Dendritic cell treated with granulocyte-macrophage colony-stimulating factor and Interleukin-4, amounts not matched to agents 40 ng/mL and 50 ng/mL, for 4 days (primary cell): ENCODE measurements around the gene SH2D1B.

ENCODE experiments used
- H3K27ac Mint-ChIP-seq: one replicate; pipeline ENCODE4 v1.8.0; 2022; ENCODE audit warnings: mild to moderate bottlenecking, mixed read lengths
- H3K27me3 Mint-ChIP-seq: one replicate; pipeline ENCODE4 v1.8.0; 2022; ENCODE audit warnings: mild to moderate bottlenecking, mixed read lengths
- H3K36me3 Mint-ChIP-seq: one replicate; pipeline ENCODE4 v1.8.0; 2022; ENCODE audit warnings: low read depth, mixed read lengths
- H3K4me1 Mint-ChIP-seq: one replicate; pipeline ENCODE4 v1.8.0; 2022; ENCODE audit warnings: low read depth, mixed read lengths
- H3K4me3 Mint-ChIP-seq: one replicate; pipeline ENCODE4 v1.8.0; 2022; ENCODE audit warnings: mild to moderate bottlenecking, moderate library complexity, mixed read lengths
- H3K9me3 Mint-ChIP-seq: one replicate; pipeline ENCODE4 v1.8.0; 2022; ENCODE audit warnings: mixed read lengths
- intact Hi-C: fragments of 100-400 bp; cut with micrococcal nuclease; formaldehyde crosslinking; loops from one replicate; pipeline ENCODE4 v1.15.0; 2022

The SH2D1B gene

DNA sequence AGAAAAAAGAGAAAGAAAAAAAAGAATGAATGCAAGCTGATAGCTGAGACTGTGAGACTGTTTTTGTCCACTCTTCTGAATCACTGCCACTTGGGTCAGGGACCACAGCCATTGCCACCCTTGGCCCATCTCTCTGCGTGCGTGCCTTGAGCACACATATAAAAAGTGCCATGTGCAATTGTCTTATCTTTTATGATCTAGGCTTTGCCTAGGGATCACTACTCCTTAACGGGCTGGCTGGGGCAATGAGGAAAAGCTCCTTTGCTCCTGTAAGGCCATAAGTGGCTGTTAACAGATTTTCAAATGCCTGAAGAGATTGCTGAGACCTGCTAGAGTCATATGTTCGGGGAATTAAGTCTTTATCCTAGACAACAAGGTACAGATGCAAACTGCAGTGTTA lies 43.5 kb downstream of the SH2D1B start:
- no peaks in the 10 kb centered on the region for H3K9me3 Mint-ChIP-seq
- H3K27me3 Mint-ChIP-seq, result peaks cover 3% of the 10 kb centered on the region
- H3K4me3 Mint-ChIP-seq, result no peak overlapping the region
- no peaks in the 10 kb centered on the region for H3K36me3 Mint-ChIP-seq
- intact Hi-C loops, result no loop called here
- H3K27ac Mint-ChIP-seq, result no peak overlapping the region
- H3K4me1 Mint-ChIP-seq, result no peaks in the 10 kb centered on the region

DNA sequence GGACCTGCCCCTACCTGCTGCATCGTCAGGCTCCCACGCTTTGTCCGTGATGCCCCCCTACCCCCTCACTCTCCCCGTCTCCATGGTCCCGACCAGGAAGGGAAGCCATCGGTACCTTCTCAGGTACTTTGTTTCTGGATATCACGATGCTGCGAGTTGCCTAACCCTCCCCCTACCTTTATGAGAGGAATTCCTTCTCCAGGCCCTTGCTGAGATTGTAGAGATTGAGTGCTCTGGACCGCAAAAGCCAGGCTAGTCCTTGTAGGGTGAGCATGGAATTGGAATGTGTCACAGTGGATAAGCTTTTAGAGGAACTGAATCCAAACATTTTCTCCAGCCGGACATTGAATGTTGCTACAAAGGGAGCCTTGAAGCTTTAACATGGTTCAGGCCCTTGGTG lies 44.2 kb downstream of the SH2D1B start:
- H3K27me3 Mint-ChIP-seq, result peaks cover 3% of the 10 kb centered on the region
- H3K9me3 Mint-ChIP-seq, result no peaks in the 10 kb centered on the region
- no peaks in the 10 kb centered on the region for H3K36me3 Mint-ChIP-seq
- no peak overlapping the region for H3K27ac Mint-ChIP-seq
- intact Hi-C loops, result no loop called here
- no peak overlapping the region for H3K4me3 Mint-ChIP-seq
- H3K4me1 Mint-ChIP-seq, result no peaks in the 10 kb centered on the region

DNA sequence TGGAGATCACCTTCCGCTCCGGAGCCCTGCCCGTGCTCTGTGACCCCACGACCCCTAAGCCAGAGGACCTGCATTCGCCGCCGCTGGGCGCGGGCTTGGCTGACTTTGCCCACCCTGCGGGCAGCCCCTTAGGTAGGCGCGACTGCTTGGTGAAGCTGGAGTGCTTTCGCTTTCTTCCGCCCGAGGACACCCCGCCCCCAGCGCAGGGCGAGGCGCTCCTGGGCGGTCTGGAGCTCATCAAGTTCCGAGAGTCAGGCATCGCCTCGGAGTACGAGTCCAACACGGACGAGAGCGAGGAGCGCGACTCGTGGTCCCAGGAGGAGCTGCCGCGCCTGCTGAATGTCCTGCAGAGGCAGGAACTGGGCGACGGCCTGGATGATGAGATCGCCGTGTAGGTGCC lies 44.9 kb downstream of the SH2D1B start:
- intact Hi-C loops, result no loop called here
- no peaks in the 10 kb centered on the region for H3K9me3 Mint-ChIP-seq
- H3K4me3 Mint-ChIP-seq, result no peak overlapping the region
- no peaks in the 10 kb centered on the region for H3K4me1 Mint-ChIP-seq
- H3K27me3 Mint-ChIP-seq, result peaks cover 3% of the 10 kb centered on the region
- H3K27ac Mint-ChIP-seq, result no peak overlapping the region
- H3K36me3 Mint-ChIP-seq, result no peaks in the 10 kb centered on the region

DNA sequence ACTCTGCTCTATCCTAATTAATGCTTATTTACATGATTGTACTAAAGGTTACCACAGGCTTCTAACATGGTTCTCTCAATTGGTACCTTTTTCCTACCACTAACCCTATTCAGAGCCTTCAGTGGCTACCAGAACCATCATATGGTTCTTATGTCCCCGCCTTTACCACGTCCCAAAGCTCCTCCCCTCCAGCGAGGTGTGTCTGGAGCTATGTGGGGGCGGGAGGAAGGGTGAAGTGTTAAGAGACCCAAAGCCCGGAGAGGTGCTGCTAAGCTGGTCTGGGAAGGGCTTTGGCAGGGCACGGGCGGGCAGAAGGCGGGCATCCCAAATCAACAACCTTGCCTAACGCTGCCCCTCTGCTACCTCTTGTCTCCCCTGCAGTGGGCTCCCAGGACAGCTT lies 45.3 kb downstream of the SH2D1B start:
- peaks cover 3% of the 10 kb centered on the region for H3K27me3 Mint-ChIP-seq
- no peak overlapping the region for H3K27ac Mint-ChIP-seq
- intact Hi-C loops, result no loop called here
- no peak overlapping the region for H3K4me3 Mint-ChIP-seq
- H3K9me3 Mint-ChIP-seq, result no peaks in the 10 kb centered on the region
- no peaks in the 10 kb centered on the region for H3K36me3 Mint-ChIP-seq
- no peaks in the 10 kb centered on the region for H3K4me1 Mint-ChIP-seq

DNA sequence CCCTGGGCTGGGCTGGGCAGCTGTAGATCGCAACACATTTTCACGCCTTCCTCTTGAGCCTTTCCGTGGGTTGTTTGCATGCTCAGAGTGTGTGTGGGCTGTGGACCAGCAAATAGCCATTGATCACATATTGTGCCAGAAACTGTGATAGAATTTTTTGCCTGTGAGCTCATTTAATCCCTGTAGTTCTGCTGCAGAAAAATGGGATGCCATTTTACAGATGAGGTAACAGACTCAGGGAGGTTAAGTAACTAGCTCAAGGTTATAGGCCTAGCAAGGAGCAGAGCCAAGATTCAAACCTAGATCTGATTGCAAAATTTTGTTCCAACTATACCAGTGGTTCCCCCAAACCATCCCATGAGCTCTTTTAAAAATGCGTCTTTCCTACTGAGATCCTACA lies 45.8 kb downstream of the SH2D1B start:
- H3K27me3 Mint-ChIP-seq, result peaks cover 3% of the 10 kb centered on the region
- H3K4me3 Mint-ChIP-seq, result no peak overlapping the region
- no peaks in the 10 kb centered on the region for H3K4me1 Mint-ChIP-seq
- no peaks in the 10 kb centered on the region for H3K9me3 Mint-ChIP-seq
- H3K27ac Mint-ChIP-seq, result no peak overlapping the region
- intact Hi-C loops, result no loop called here
- H3K36me3 Mint-ChIP-seq, result no peaks in the 10 kb centered on the region

DNA sequence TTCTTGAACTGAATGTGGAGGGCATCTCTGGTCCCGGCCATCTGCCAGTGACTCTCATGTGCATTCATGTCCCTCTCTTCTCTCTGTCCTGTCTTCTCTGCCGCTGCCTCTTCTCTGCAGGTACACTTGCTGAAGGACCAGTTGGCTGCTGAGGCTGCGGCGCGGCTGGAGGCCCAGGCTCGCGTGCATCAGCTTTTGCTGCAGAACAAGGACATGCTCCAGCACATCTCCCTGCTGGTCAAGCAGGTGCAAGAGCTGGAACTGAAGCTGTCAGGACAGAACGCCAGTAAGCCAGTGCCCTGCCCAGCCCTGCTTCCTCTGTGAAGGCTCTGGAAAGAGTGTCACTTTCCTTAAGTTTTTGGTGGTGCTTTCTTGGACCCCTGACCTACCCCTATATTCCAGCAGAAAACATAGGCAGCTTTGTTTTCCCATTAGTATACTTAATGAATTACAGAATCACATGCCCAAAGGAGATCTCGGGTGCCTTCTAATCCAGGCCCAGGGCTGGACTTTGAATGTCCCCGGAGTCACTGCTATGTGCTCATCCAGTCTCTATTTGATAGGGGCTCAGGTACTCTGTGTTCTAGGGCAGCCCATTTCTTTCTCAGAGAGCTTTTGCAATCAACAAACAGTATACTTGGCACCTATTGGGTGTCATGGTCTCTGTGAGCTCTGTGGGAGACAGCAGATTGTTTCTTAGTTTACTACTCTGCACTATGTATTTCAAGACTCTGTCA lies 46.5 kb downstream of the SH2D1B start:
- H3K36me3 Mint-ChIP-seq, result no peaks in the 10 kb centered on the region
- no peak overlapping the region for H3K4me3 Mint-ChIP-seq
- intact Hi-C loops, result no loop called here
- H3K4me1 Mint-ChIP-seq, result no peaks in the 10 kb centered on the region
- H3K27ac Mint-ChIP-seq, result no peak overlapping the region
- H3K27me3 Mint-ChIP-seq, result peaks cover 3% of the 10 kb centered on the region
- H3K9me3 Mint-ChIP-seq, result no peaks in the 10 kb centered on the region

DNA sequence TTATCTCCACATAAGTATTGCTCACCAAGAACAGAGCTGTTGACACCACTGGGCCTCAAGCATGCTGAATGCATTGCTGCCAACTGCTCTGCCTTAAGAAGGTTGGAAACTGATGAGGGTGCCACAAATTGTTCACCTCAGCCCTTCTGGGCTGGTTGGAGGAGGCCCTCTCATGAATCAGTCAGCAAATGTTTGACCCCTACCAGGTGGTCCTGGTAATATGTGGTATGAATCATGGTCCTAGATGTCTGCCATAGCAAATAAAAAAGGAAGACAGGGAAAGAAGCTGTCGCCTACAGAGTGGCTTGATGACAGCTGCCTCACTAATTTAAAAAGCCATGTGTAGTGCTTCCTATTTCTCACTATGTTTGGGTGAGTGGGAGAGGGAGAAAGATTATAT lies 47.4 kb downstream of the SH2D1B start:
- Mint-ChIP-seq H3K9me3 (no peaks in the 10 kb centered on the region), H3K27ac (no peak overlapping the region), H3K4me3 (no peak overlapping the region), H3K36me3 (no peaks in the 10 kb centered on the region), H3K4me1 (no peaks in the 10 kb centered on the region), H3K27me3 (peaks cover 3% of the 10 kb centered on the region)
- intact Hi-C loops, result no loop called here

DNA sequence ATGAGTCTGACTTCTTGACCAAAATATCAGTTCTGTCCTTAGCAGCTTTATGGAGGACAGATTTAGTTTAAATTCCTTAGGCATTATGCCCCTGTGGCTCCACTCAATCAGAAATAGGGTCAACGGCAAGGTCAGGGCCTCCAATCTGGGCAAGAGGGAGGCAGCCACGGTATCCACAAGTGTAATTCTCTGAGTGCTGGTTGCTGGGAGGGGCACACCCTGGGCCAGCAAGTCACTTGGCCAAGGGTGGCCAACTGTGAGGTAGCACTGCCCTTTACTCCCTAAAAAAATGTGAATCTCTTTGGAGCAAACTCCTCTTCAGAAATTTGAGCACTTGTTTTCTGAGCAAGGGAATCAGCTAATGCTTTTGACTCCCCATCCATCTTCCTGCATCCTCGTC lies 48.1 kb downstream of the SH2D1B start:
- Mint-ChIP-seq H3K4me3 (no peak overlapping the region), H3K9me3 (no peaks in the 10 kb centered on the region), H3K27me3 (peaks cover 3% of the 10 kb centered on the region), H3K4me1 (no peaks in the 10 kb centered on the region), H3K36me3 (no peaks in the 10 kb centered on the region), H3K27ac (no peak overlapping the region)
- intact Hi-C loops, result no loop called here

DNA sequence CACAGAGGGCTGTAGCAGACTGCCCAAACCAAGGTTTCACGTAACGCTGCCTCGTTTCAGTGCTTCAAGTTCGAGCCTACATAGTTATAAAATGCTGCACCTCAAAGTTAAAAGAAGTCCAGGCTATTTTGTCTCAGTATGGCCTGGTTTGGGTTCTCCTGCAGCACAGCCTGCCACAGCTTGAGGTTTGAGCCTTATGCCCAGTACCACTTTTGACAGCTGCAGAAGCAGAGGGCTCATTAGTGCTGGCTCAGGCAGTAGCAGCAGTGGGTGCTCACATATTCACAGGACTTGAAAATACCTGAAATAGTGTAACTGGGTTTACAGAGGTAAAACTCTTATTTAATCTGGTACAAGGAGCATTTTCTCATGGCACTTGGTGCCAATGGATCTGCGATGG lies 50.6 kb downstream of the SH2D1B start:
- Mint-ChIP-seq H3K27ac (no peak overlapping the region), H3K27me3 (peaks cover 3% of the 10 kb centered on the region)

DNA sequence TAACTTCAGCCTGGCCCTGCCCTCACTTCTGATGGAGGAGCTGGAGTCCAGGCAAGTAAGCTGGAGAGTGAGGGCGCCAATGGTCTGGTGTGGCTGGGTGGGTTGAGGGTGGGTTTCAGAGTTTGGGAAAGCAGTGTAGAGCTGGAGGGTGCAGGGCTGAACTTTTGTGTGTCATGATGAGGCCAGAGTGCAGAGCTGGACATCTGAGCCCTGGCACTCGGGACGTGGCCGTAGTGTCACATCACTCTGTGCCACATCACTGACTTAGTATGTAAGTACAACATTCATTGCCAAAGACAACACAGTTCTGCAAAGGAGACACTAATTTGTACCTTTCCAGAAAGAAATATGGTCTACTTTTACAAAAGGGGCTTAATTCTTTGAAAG lies 51.1 kb downstream of the SH2D1B start:
- Mint-ChIP-seq H3K27me3 (peaks cover 3% of the 10 kb centered on the region), H3K36me3 (no peaks in the 10 kb centered on the region), H3K4me1 (no peaks in the 10 kb centered on the region), H3K27ac (no peak overlapping the region), H3K9me3 (no peaks in the 10 kb centered on the region), H3K4me3 (no peak overlapping the region)
- intact Hi-C loops, result no loop called here

More for the DNA sequence above, 50.6 kb downstream of the SH2D1B start:
- no peaks in the 10 kb centered on the region for H3K4me1 Mint-ChIP-seq
- no peaks in the 10 kb centered on the region for H3K36me3 Mint-ChIP-seq
- no peaks in the 10 kb centered on the region for H3K9me3 Mint-ChIP-seq
- intact Hi-C loops, result no loop called here
- no peak overlapping the region for H3K4me3 Mint-ChIP-seq

DNA sequence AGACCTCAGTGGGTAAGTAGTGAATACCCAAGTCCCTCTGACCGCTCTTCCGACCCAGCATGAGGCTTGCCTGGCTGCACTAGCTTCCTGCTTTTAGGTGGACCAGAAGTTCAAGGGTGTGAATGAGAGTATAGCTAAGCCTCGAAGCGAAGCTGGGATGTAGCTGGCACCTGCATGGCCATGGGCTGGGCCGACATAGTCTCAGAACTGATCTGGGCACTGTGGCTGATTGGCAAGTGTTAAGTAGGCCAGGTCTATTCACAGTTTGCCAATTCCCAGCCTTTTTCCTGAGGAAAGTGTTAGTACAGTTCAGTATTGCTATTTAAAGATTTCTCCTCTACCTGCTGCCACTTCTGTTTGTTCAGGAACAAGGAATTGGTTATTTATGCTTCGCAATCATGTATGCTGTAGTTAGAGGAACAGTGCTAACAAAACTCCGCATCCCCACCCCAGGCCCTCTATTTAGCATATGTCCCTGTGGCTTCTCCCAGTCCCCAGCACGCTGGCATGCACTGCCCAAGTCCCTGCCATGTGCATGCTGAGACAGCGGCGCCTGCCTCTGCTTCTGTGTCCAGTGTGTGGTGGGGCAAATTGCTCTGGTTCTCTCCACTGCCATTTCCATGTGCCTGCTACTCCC lies 51.6 kb downstream of the SH2D1B start:
- Mint-ChIP-seq H3K4me3 (no peak overlapping the region), H3K27me3 (peaks cover 2% of the 10 kb centered on the region), H3K27ac (no peak overlapping the region), H3K9me3 (no peaks in the 10 kb centered on the region), H3K4me1 (no peaks in the 10 kb centered on the region), H3K36me3 (no peaks in the 10 kb centered on the region)
- intact Hi-C loops, result no loop called here

DNA sequence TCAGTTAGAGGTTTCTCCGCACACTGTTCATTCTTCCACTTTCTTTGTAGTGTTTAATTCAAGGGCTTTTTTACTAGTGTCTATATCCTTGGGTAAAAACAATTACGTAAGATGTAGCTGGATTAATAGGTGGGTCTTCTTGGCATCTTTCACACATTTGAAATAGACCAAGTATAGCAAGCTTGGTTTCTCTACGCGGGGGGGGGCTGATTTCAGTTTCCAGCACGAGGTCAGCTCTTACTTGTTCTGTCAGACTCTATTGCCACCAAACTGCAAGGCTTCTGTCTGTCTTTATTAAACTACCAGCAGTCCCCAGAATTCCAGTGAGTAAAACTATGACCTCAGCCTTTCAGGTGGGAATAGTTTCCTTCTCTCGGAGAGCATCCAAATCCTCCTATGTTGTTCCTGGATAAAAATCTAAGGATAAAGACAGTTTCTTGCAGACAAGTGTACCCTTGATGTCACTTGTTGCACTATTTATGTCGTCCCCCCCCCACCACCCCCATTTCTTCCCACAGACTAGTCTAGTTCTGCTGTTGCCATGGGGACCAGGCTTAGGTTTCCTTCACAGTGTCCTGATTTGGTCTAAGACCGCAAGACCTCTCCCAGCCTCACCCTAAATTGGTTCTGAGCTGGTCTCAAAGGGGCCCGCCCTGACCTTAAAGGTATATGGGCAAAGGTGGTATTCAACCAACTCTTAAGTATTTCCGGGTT lies 52.3 kb downstream of the SH2D1B start:
- Mint-ChIP-seq H3K27me3 (no peaks in the 10 kb centered on the region), H3K9me3 (no peaks in the 10 kb centered on the region), H3K4me3 (no peak overlapping the region), H3K4me1 (peaks cover 1% of the 10 kb centered on the region), H3K36me3 (no peaks in the 10 kb centered on the region), H3K27ac (no peak overlapping the region)
- intact Hi-C loops, result loop anchor here (10.0 kb wide), 1 partner anchor 275 kb away; the partner anchor contains the start of gene DDR2

DNA sequence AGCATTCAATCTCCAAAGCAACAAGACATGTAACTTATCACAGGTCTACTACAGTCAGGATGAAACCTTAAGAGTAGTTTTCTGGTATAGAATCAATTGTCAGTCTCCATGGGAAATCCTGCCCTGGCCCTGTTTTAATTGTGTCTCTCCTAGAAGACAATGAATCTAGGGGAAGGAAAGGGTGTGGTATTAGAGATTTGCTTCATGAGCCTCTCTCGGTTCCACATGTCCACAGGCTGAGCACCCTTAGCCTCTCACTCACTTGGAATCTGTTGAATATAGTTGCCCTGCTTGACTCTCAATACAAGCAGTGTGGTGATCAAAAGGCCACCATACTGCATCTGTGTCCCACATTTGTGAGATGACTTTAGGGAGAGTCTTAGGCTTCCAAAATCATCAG lies 53.0 kb downstream of the SH2D1B start:
- no peak overlapping the region for H3K4me3 Mint-ChIP-seq
- intact Hi-C loops, result loop anchor here (10.0 kb wide), 1 partner anchor 276 kb away; the partner anchor contains the start of gene DDR2
- H3K27ac Mint-ChIP-seq, result no peak overlapping the region
- H3K4me1 Mint-ChIP-seq, result peaks cover 9% of the 10 kb centered on the region
- H3K36me3 Mint-ChIP-seq, result no peaks in the 10 kb centered on the region
- no peaks in the 10 kb centered on the region for H3K9me3 Mint-ChIP-seq
- no peaks in the 10 kb centered on the region for H3K27me3 Mint-ChIP-seq

DNA sequence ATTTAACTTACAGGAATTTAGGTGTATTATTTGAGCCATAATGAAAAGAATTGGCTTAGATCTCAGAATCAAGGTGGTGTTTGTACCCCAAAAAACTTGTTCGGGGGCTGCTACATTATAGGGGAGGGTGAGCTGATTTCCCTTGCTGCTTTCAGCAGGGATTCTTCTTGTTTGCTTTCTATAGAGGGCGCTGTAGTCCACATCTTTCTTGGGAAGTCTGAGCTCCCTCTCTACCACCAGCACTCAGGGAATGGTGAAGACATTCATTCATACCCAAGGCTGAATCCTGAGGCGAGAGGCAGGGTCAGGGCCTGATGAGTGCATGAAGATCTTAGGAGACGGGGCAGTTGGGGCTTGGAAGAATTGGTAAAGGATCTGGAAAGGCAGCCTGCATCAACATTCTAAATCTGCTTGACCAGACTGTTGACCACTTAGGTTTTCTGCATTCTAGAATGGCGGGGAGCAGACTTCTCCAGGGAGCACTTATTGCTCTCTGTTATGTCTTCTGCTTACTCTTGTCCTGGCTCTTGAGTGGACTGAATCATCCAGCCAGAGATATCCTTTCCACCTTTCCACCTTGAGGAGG lies 54.2 kb downstream of the SH2D1B start:
- peaks cover 20% of the 10 kb centered on the region for H3K4me1 Mint-ChIP-seq
- H3K4me3 Mint-ChIP-seq, result no peak overlapping the region
- no peaks in the 10 kb centered on the region for H3K9me3 Mint-ChIP-seq
- H3K36me3 Mint-ChIP-seq, result no peaks in the 10 kb centered on the region
- H3K27ac Mint-ChIP-seq, result no peak overlapping the region
- intact Hi-C loops, result loop anchor here (10.0 kb wide), 1 partner anchor 277 kb away; the partner anchor contains the start of gene DDR2
- H3K27me3 Mint-ChIP-seq, result no peaks in the 10 kb centered on the region
